HEK293 (cell line): ENCODE data around the gene LNPEP.

ENCODE experiments used
- HOXA7 ChIP-seq: sonication (generic); formaldehyde crosslinking; IDR thresholded peaks from 2 replicates; pipeline ENCODE4 v1.8.1; 2022; ENCODE audit warnings: missing genetic modification reagents, borderline replicate concordance
- KLF8 ChIP-seq: fragments of 450-650 bp; formaldehyde crosslinking; IDR thresholded peaks from 2 replicates; pipeline ENCODE4 v1.5.1; 2016; ENCODE audit warnings: missing biosample characterization, missing genetic modification characterization
- MZF1 ChIP-seq: fragments of 450-650 bp; formaldehyde crosslinking; IDR thresholded peaks from 2 replicates; pipeline ENCODE4 v1.5.1; 2017; ENCODE audit warnings: missing biosample characterization, missing genetic modification characterization, borderline replicate concordance
- PATZ1 ChIP-seq: fragments of 450-650 bp; formaldehyde crosslinking; IDR thresholded peaks from 2 replicates; pipeline ENCODE4 v1.5.1; 2016; ENCODE audit warnings: missing biosample characterization, missing genetic modification characterization
- PRDM1 ChIP-seq: fragments of 450-650 bp; formaldehyde crosslinking; IDR thresholded peaks from 2 replicates; pipeline ENCODE4; 2016; ENCODE audit warnings: missing biosample characterization, missing genetic modification characterization
- SP3 ChIP-seq: fragments of 450-650 bp; formaldehyde crosslinking; IDR thresholded peaks from 2 replicates; pipeline ENCODE4 v1.5.1; 2016; ENCODE audit warnings: missing biosample characterization, missing genetic modification characterization
- ZBTB49 ChIP-seq: fragments of 450-650 bp; formaldehyde crosslinking; IDR thresholded peaks from 2 replicates; pipeline ENCODE4 v1.5.1; 2016; ENCODE audit warnings: missing biosample characterization, missing genetic modification characterization, low read depth
- ZFP41 ChIP-seq: fragments of 450-650 bp; formaldehyde crosslinking; IDR thresholded peaks from 2 replicates; pipeline ENCODE4 v1.5.1; 2016; ENCODE audit warnings: missing biosample characterization, missing genetic modification characterization, borderline replicate concordance
- ZNF138 ChIP-seq: fragments of 450-650 bp; formaldehyde crosslinking; IDR thresholded peaks from 2 replicates; pipeline ENCODE4 v1.5.1; 2016; ENCODE audit warnings: missing biosample characterization, missing genetic modification characterization, borderline replicate concordance
- ZNF175 ChIP-seq: fragments of 450-650 bp; formaldehyde crosslinking; IDR thresholded peaks from 2 replicates; pipeline ENCODE4 v1.5.1; 2016; ENCODE audit warnings: missing biosample characterization, missing genetic modification characterization
- ZNF211 ChIP-seq: fragments of 450-650 bp; formaldehyde crosslinking; IDR thresholded peaks from 2 replicates; pipeline ENCODE4 v1.5.1; 2016; ENCODE audit warnings: low read depth, missing biosample characterization, missing genetic modification characterization
- ZNF248 ChIP-seq: fragments of 450-650 bp; formaldehyde crosslinking; IDR thresholded peaks from 2 replicates; pipeline ENCODE4 v1.5.1; 2017; ENCODE audit warnings: missing biosample characterization, missing genetic modification characterization
- ZNF391 ChIP-seq: fragments of 450-650 bp; formaldehyde crosslinking; IDR thresholded peaks from 2 replicates; pipeline ENCODE4 v1.5.1; 2016; ENCODE audit warnings: low read depth, missing biosample characterization, missing genetic modification characterization, borderline replicate concordance
- ZNF654 ChIP-seq: fragments of 450-650 bp; formaldehyde crosslinking; IDR thresholded peaks from 2 replicates; pipeline ENCODE4 v1.5.1; 2016; ENCODE audit warnings: low read depth, missing biosample characterization, missing genetic modification characterization
- ZNF701 ChIP-seq: fragments of 450-650 bp; formaldehyde crosslinking; IDR thresholded peaks from 2 replicates; pipeline ENCODE4 v1.5.1; 2016; ENCODE audit warnings: missing biosample characterization, missing genetic modification characterization
- ZNF768 ChIP-seq: fragments of 450-650 bp; formaldehyde crosslinking; IDR thresholded peaks from 2 replicates; pipeline ENCODE4 v1.5.1; 2018; ENCODE audit warnings: missing biosample characterization, mild to moderate bottlenecking, missing genetic modification characterization
- ZSCAN30 ChIP-seq: fragments of 450-650 bp; IDR thresholded peaks from 2 replicates; pipeline ENCODE4 v1.5.1; 2018; ENCODE audit warnings: missing biosample characterization, mild to moderate bottlenecking, missing genetic modification characterization, moderate library complexity
- ZXDB ChIP-seq: fragments of 450-650 bp; formaldehyde crosslinking; IDR thresholded peaks from 2 replicates; pipeline ENCODE4 v1.5.1; 2016; ENCODE audit warnings: missing biosample characterization, missing genetic modification characterization
- TF ChIP-seq, protein P1 (sequence below): fragments of 450-650 bp; formaldehyde crosslinking; IDR thresholded peaks from 2 replicates; pipeline ENCODE4 v1.5.1; 2016; ENCODE audit warnings: missing biosample characterization, missing genetic modification characterization
- TF ChIP-seq, protein P2 (sequence below): fragments of 450-650 bp; formaldehyde crosslinking; IDR thresholded peaks from 2 replicates; pipeline ENCODE4 v1.5.1; 2016; ENCODE audit warnings: missing biosample characterization, missing genetic modification characterization
- TF ChIP-seq, protein P3 (sequence below): fragments of 450-650 bp; IDR thresholded peaks from 2 replicates; pipeline ENCODE4 v1.5.1; 2018; ENCODE audit warnings: missing biosample characterization, mild to moderate bottlenecking, missing genetic modification characterization
- TF ChIP-seq, protein P4 (sequence below): fragments of 450-650 bp; IDR thresholded peaks from 2 replicates; pipeline ENCODE4 v1.5.1; 2018; ENCODE audit warnings: missing biosample characterization, missing genetic modification characterization
- TF ChIP-seq, protein P5 (sequence below): fragments of 450-650 bp; formaldehyde crosslinking; conservative IDR thresholded peaks from 2 replicates; pipeline ENCODE4 v1.5.1; 2016; ENCODE audit warnings: low read depth, missing biosample characterization, missing genetic modification characterization

Gene LNPEP

GRCh38 chr5:96935559-96936430, at the start of gene LNPEP (continued):
- TF ChIP-seq KLF8 (tag by site-specific recombination) (peak; percentile 99), ZFP41 (tag by site-specific recombination) (no peak), ZNF211 (tag by site-specific recombination) (no peak), ZXDB (tag by site-specific recombination) (peak; percentile 96), ZSCAN30 (tag by site-specific recombination) (peak; percentile 97), ZNF768 (tag by site-specific recombination) (no peak), PRDM1 (tag by site-specific recombination) (peak; percentile 82), ZNF701 (tag by site-specific recombination) (no peak), ZNF654 (tag by site-specific recombination) (no peak), MZF1 (peak; percentile 57; the same call in 1 of the 2 replicates), SP3 (tag by site-specific recombination) (peak; percentile 94), PATZ1 (tag by site-specific recombination) (peak; percentile 96), HOXA7 (CRISPR knock-in tag) (no peak), ZNF175 (no peak), ZNF138 (tag by site-specific recombination) (no peak), ZNF391 (tag by site-specific recombination) (peak; percentile 77; the same call in 1 of the 2 replicates), ZNF248 (no peak), ZBTB49 (tag by site-specific recombination) (no peak)
- TF ChIP-seq, protein P1, sequence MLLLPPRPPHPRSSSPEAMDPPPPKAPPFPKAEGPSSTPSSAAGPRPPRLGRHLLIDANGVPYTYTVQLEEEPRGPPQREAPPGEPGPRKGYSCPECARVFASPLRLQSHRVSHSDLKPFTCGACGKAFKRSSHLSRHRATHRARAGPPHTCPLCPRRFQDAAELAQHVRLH (tag by site-specific recombination): no peak; the same call in 1 of the 2 replicates
- TF ChIP-seq, protein P2, sequence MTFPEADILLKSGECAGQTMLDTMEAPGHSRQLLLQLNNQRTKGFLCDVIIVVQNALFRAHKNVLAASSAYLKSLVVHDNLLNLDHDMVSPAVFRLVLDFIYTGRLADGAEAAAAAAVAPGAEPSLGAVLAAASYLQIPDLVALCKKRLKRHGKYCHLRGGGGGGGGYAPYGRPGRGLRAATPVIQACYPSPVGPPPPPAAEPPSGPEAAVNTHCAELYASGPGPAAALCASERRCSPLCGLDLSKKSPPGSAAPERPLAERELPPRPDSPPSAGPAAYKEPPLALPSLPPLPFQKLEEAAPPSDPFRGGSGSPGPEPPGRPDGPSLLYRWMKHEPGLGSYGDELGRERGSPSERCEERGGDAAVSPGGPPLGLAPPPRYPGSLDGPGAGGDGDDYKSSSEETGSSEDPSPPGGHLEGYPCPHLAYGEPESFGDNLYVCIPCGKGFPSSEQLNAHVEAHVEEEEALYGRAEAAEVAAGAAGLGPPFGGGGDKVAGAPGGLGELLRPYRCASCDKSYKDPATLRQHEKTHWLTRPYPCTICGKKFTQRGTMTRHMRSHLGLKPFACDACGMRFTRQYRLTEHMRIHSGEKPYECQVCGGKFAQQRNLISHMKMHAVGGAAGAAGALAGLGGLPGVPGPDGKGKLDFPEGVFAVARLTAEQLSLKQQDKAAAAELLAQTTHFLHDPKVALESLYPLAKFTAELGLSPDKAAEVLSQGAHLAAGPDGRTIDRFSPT (tag by site-specific recombination): no peak; the same call in 1 of the 2 replicates
- TF ChIP-seq, protein P3, sequence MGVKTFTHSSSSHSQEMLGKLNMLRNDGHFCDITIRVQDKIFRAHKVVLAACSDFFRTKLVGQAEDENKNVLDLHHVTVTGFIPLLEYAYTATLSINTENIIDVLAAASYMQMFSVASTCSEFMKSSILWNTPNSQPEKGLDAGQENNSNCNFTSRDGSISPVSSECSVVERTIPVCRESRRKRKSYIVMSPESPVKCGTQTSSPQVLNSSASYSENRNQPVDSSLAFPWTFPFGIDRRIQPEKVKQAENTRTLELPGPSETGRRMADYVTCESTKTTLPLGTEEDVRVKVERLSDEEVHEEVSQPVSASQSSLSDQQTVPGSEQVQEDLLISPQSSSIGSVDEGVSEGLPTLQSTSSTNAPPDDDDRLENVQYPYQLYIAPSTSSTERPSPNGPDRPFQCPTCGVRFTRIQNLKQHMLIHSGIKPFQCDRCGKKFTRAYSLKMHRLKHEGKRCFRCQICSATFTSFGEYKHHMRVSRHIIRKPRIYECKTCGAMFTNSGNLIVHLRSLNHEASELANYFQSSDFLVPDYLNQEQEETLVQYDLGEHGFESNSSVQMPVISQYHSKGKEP: peak; percentile 82; the same call in 1 of the 2 replicates
- TF ChIP-seq, protein P4, sequence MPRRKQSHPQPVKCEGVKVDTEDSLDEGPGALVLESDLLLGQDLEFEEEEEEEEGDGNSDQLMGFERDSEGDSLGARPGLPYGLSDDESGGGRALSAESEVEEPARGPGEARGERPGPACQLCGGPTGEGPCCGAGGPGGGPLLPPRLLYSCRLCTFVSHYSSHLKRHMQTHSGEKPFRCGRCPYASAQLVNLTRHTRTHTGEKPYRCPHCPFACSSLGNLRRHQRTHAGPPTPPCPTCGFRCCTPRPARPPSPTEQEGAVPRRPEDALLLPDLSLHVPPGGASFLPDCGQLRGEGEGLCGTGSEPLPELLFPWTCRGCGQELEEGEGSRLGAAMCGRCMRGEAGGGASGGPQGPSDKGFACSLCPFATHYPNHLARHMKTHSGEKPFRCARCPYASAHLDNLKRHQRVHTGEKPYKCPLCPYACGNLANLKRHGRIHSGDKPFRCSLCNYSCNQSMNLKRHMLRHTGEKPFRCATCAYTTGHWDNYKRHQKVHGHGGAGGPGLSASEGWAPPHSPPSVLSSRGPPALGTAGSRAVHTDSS (tag by site-specific recombination): no peak
- TF ChIP-seq, protein P5, sequence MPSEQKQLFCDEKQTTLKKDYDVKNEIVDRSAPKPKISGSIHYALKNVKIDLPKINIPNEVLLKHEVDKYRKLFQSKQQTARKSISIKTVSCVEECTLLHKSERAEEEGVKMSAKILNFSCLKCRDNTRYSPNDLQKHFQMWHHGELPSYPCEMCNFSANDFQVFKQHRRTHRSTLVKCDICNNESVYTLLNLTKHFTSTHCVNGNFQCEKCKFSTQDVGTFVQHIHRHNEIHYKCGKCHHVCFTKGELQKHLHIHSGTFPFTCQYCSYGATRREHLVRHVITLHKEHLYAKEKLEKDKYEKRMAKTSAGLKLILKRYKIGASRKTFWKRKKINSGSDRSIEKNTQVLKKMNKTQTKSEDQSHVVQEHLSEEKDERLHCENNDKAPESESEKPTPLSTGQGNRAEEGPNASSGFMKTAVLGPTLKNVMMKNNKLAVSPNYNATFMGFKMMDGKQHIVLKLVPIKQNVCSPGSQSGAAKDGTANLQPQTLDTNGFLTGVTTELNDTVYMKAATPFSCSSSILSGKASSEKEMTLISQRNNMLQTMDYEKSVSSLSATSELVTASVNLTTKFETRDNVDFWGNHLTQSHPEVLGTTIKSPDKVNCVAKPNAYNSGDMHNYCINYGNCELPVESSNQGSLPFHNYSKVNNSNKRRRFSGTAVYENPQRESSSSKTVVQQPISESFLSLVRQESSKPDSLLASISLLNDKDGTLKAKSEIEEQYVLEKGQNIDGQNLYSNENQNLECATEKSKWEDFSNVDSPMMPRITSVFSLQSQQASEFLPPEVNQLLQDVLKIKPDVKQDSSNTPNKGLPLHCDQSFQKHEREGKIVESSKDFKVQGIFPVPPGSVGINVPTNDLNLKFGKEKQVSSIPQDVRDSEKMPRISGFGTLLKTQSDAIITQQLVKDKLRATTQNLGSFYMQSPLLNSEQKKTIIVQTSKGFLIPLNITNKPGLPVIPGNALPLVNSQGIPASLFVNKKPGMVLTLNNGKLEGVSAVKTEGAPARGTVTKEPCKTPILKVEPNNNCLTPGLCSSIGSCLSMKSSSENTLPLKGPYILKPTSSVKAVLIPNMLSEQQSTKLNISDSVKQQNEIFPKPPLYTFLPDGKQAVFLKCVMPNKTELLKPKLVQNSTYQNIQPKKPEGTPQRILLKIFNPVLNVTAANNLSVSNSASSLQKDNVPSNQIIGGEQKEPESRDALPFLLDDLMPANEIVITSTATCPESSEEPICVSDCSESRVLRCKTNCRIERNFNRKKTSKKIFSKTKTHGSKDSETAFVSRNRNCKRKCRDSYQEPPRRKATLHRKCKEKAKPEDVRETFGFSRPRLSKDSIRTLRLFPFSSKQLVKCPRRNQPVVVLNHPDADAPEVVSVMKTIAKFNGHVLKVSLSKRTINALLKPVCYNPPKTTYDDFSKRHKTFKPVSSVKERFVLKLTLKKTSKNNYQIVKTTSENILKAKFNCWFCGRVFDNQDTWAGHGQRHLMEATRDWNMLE (tag by site-specific recombination): no peak
